WI38 (cell line): ENCODE measurements around the gene TMEM237.

Experiments
- H3K4me3 ChIP-seq: 2 replicates; pipeline ENCODE4 v1.5.1; 2011; ENCODE audit warnings: low read depth, mild to moderate bottlenecking, control low read depth, low read length
- TF ChIP-seq, protein P1 (sequence below): IDR thresholded peaks from 2 replicates; pipeline ENCODE4 v1.5.1; 2012; ENCODE audit warnings: low read depth, mild to moderate bottlenecking, control low read depth, low read length

TMEM237 gene

DNA sequence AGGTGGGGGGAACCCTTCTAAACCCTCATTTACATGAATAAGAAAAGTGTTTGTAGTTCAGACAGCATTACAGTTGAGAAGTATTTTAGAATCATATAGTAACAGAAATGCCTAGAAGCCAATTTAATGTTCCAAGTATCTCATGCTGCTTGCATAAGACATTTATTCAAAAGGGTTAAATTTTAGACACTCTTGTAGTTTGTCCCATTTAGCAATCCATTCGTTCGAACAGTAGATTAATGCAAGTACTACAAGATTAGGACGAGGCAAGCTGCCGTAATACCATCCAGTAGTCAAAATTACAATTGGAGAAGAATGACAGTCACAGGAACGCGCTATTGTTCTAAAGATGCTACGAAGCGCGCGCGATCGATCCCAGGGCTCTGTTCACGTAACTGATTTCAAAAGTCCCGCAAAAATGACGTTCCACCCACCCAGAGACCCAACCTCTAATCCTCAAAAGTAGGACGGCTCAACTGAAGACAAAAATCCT, 1.2 kb downstream of the TMEM237 start:
- H3K4me3 ChIP-seq, result peak overlapping the region; percentile 93
- TF ChIP-seq, protein P1, sequence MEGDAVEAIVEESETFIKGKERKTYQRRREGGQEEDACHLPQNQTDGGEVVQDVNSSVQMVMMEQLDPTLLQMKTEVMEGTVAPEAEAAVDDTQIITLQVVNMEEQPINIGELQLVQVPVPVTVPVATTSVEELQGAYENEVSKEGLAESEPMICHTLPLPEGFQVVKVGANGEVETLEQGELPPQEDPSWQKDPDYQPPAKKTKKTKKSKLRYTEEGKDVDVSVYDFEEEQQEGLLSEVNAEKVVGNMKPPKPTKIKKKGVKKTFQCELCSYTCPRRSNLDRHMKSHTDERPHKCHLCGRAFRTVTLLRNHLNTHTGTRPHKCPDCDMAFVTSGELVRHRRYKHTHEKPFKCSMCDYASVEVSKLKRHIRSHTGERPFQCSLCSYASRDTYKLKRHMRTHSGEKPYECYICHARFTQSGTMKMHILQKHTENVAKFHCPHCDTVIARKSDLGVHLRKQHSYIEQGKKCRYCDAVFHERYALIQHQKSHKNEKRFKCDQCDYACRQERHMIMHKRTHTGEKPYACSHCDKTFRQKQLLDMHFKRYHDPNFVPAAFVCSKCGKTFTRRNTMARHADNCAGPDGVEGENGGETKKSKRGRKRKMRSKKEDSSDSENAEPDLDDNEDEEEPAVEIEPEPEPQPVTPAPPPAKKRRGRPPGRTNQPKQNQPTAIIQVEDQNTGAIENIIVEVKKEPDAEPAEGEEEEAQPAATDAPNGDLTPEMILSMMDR, result no peak

DNA sequence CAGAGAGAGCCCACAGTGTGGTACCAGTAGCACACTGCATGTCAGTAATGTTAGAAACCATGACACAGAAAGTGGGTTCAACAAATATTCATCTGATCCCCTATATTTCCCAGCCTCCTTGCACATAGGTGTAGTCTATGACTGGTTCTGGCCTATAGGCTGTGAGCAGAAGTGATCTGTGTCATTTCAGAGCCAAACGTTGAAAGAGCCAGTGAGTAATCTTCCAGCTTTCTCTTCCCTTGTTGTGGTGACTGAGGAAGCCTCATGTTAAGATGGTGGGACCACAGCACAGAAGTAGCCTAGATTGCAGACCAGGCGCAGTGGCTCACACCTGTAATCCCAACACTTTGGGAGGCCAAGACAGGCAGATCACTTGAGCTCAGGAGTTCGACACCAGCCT, 4.1 kb downstream of the TMEM237 start:
- H3K4me3 ChIP-seq, result no peak overlapping the region
- TF ChIP-seq, protein P1, result no peak

DNA sequence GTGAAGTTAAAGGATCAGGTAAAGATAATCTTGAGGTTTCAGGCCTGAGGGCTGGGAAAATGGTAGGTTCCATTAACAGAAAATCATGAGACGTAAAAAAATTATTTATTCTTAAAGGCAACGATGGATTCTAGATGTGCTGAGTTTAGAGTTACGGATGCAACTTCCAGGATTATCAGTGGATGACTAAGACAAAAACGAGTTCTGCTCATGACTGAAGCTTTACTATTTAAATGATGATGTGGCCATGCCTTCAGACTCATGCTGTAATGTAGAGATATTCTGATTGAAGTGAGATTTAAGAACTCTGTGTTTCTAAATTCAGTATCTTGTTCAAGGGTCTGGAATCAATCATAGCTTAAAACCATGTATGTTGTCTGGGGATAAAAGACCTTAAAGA, 5.0 kb downstream of the TMEM237 start:
- TF ChIP-seq, protein P1, result no peak
- no peak overlapping the region for H3K4me3 ChIP-seq

DNA sequence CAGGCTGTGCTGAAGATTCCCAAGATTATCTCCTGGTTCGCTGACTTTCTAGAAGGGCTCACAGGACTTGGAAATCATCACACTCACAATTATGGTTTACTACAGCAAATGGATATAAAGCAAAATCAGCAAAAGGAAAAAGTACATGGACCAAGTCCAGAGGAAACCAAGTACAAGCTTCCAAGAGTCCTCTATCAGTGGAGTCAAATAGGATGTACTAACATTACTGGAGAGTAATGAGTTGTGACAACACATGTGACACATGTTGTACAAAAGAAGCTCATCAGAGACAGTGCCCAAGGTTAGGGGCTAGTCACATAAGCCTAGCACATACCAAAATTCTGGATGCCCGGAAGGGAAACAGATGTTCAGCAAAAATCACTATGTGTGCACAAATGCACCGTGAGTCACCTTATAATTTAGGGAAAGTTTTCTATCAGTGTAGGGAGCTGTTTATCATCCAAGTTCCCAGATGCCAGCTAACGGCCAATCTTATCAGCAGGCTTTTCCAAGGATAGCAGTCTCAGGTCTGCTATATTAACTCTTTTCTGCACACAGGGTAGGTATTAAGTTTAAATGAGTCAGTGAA, 9.5 kb downstream of the TMEM237 start:
- TF ChIP-seq, protein P1, result no peak
- H3K4me3 ChIP-seq, result no peak overlapping the region

DNA sequence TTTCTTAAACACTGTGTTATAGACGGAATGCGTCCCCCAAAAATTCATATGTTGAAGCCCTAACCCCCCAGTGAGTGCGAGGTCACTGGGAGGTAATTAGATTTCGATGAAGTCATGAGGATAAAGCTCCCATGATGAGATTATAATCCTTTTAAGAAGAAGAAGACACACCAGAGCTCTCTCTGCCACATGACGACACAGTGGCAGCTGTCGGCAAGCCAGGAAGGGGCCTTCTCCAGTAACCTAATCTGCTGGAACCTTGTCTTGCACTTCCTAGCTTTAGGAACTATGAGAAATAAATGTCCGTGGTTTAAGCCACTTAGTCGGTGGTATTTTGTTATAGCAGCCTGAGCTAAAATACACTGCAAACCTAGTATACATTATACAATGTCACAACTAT, 12.3 kb downstream of the TMEM237 start:
- H3K4me3 ChIP-seq, result no peak overlapping the region
- TF ChIP-seq, protein P1, result no peak

DNA sequence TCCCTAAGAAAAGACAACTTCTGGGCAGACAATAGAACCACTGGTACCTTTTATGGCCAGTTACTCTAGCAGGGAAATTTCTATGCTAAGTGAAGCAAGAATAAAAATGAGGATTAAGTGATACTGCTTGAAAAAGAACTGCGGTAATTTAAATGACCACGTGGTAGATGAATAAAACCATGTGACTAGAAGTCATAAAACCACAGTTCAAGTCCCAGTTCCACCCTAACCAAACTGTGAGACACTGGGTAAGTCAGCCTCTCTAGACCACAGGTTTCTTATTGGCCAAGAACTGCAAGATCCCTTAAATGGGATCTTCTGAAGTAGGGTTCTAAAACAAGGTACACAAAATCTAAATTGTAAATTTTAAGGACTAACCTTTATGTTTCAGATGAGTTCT, 12.7 kb downstream of the TMEM237 start:
- no peak overlapping the region for H3K4me3 ChIP-seq
- TF ChIP-seq, protein P1, result no peak

DNA sequence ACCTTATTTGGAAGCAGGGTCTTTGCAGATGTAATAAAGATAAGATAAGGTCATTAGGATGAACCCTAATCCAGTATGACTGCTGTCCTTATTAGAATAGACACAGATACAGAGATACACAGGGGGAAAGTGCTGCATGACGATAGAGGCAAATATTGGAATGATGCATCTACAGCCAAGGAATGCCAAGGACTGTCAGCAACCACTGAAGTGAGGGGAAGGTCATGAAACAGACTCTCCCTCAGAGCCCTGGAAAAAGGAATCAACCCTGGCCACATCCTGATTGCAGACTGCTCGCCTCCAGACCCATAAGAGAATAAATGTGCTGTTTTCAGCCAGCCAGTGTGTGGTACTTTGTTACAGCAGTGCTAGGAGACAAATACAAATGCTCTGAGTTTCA, 14.8 kb downstream of the TMEM237 start:
- TF ChIP-seq, protein P1, result no peak
- no peak overlapping the region for H3K4me3 ChIP-seq
